Gastroesophageal sphincter (tissue), 3 donors: ENCODE measurements around the gene RRP15.

Experiments
- CTCF ChIP-seq, 4 experiments: fragments of 200-600 bp in 2 of 4; fragments of 450-650 bp in 2 of 4; sonication (generic) in 1 of 4; IDR thresholded peaks; one replicate each; pipeline ENCODE4 v1.5.1; 2017 to 2019; ENCODE audit warnings: antibody characterized with exemption in 4 of 4, mild to moderate bottlenecking in 2 of 4, moderate library complexity in 2 of 4
- POLR2A ChIP-seq, 2 donors: fragments of 450-650 bp; IDR thresholded peaks; one replicate each; pipeline ENCODE4 v1.6.1; 2017; ENCODE audit warnings: antibody characterized with exemption in 2 of 2, mild to moderate bottlenecking in 2 of 2, moderate library complexity in 1 of 2
- POLR2AphosphoS5 ChIP-seq: sonication (generic); formaldehyde crosslinking; IDR thresholded peaks from one replicate; pipeline ENCODE4 v1.6.1; 2017; ENCODE audit warnings: antibody characterized with exemption

GRCh38 chr1:218332416-218332815 lies 47.3 kb downstream of the RRP15 start:
- no peak for TF ChIP-seq CTCF (IDR thresholded peaks at IDR 0.05)
- no peak for TF ChIP-seq POLR2A (IDR thresholded peaks at IDR 0.05)
- no peak for TF ChIP-seq POLR2AphosphoS5
